H1 (cell line): ENCODE measurements around the gene MRPL27. TPM values are rescaled to one million over a fixed set of nuclear protein-coding genes. Genes with fewer than 3 reads are reported as not detected.

Experiments
- CBX8 ChIP-seq: fragments of 300-800, 300-1000 bp; sonication (generic); IDR thresholded peaks from 2 replicates; pipeline ENCODE4 v1.7.1; 2016; ENCODE audit warnings: low read depth, low read length, borderline replicate concordance
- CTBP2 ChIP-seq: IDR thresholded peaks from 2 replicates; pipeline ENCODE4 v1.7.0; 2011; ENCODE audit warnings: borderline replicate concordance, mild to moderate bottlenecking, moderate library complexity, mixed read lengths, low read length; ENCODE audit not compliant: insufficient read depth, insufficient read length
- SP4 ChIP-seq: IDR thresholded peaks from 2 replicates; pipeline ENCODE4 v1.6.1; 2012; ENCODE audit warnings: low read length, inconsistent platforms
- SUZ12 ChIP-seq: fragments of 200-600 bp; sonication (generic); IDR thresholded peaks from 2 replicates; pipeline ENCODE4 v1.6.1; 2012; ENCODE audit warnings: mild to moderate bottlenecking, inconsistent platforms, low read length, moderate library complexity, mixed read lengths
- TAF7 ChIP-seq: optimal IDR thresholded peaks from 2 replicates; pipeline ENCODE3; 2011; ENCODE audit warnings: low read depth, mild to moderate bottlenecking, inconsistent platforms, low read length, moderate library complexity, borderline replicate concordance
- polyA plus RNA-seq, 7 experiments: library from polyadenylated mRNA; depleted of rRNA in 3 of 7; stranded (reverse) in 5 of 7; unstranded in 2 of 7; fragments of >200 nt in 5 of 7; fragments of 200-250 nt in 2 of 7; gene quantifications; 1 replicate in 5 of 7; 2 replicates in 1 of 7; 4 replicates in 1 of 7; pipeline versions ENCODE4 v1.2.1 to v1.2.3, GENCODE V29; 2011 to 2013; ENCODE audit warnings: missing spikeins in 2 of 7, mixed read lengths in 2 of 7
- total RNA-seq: library from RNA; stranded (reverse); fragmentation: NEBNext Ultra II Directional; extraction: Animal tissue kit (Norgen Biotek cat#: 25700); gene quantifications from 2 replicates; pipeline ENCODE4 v1.2.1, GENCODE V29; 2021

Gene MRPL27
- total and polyA plus RNA-seq, 2 of the 8 experiments (the other 6 are each of a cell fraction or from before 2014, with no cell fraction given) = 75.6 to 135 TPM

DNA sequence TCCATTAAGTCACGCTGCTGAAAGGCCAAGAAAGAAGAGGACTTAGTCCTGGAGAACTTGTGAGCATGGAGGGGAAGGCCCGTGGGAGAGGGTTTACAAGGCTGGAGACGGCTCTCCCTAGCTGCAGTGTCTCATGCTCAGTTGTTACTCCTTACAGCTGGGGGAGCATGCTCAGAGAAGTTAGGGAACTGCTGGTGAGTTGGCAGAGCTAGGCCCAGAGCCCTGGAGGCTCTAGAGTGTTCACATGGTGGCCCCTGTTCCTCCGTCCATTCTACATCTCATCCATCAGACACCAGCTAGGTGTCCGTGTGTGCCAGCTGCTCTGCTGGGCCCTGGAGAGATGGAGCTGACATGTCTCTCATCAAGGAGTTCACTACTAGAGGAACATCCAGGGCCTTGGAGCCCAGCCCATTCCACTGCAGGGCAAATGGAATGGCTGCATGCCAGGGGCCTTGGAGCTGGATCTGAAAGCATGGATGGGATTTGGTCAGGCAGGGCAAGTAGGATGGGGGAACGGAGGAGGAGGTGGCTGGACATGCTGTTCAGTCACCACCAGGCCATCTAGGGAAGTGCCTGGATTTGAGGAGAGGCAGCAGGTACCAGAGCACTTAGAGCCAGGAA, 20.8 kb downstream of the MRPL27 start (continued):
- TF ChIP-seq CTBP2 (no peak), CBX8 (no peak), TAF7 (no peak), SUZ12 (no peak), SP4 (no peak)
